GM19043 (cell line): ENCODE results near the gene TFF2.

Experiments used
- ATAC-seq: cut with Tn5 transposase; IDR thresholded peaks from one replicate; pipeline ENCODE4 v1.9.1; 2021; ENCODE audit warnings: low read depth; ENCODE audit not compliant: unreplicated experiment

The TFF2 gene

GRCh38 chr21:42367367-42368165 is 16.8 kb upstream of the TFF2 start:
- ATAC-seq, result no peak

- ATAC-seq, result no peak
These were observed 15.7 kb upstream of the TFF2 start, which contains the start of gene TFF1 for GRCh38 chr21:42366292-42367010. Gene TFF1 (minus strand): TSS chr21:42366535. CDS start chr21:42366495, 40 bp downstream.

- ATAC-seq, result no peak
These were observed 15.0 kb upstream of the TFF2 start for GRCh38 chr21:42365770-42366169.

GRCh38 chr21:42364304-42364865 is 13.6 kb upstream of the TFF2 start:
- no peak for ATAC-seq

GRCh38 chr21:42363312-42363711 is 12.5 kb upstream of the TFF2 start:
- no peak for ATAC-seq

GRCh38 chr21:42362700-42363099 is 11.9 kb upstream of the TFF2 start:
- ATAC-seq, result no peak

- ATAC-seq, result no peak
These were observed 11.4 kb upstream of the TFF2 start for GRCh38 chr21:42362198-42362597.

GRCh38 chr21:42361286-42361685 is 10.5 kb upstream of the TFF2 start:
- ATAC-seq, result no peak

GRCh38 chr21:42360317-42360716 is 9.5 kb upstream of the TFF2 start:
- ATAC-seq, result no peak

- ATAC-seq, result no peak
These were observed 8.1 kb upstream of the TFF2 start for GRCh38 chr21:42358937-42359336.

- no peak for ATAC-seq
These were observed 7.5 kb upstream of the TFF2 start for GRCh38 chr21:42358261-42358660.

- no peak for ATAC-seq
These were observed 6.5 kb upstream of the TFF2 start for GRCh38 chr21:42357307-42357706.

- no peak for ATAC-seq
These were observed 5.9 kb upstream of the TFF2 start for GRCh38 chr21:42356650-42357049.

- ATAC-seq, result no peak
These were observed 5.3 kb upstream of the TFF2 start for GRCh38 chr21:42356046-42356445.

- no peak for ATAC-seq
These were observed 2.8 kb upstream of the TFF2 start for GRCh38 chr21:42353623-42354022.

GRCh38 chr21:42352441-42353095 is 1.8 kb upstream of the TFF2 start:
- ATAC-seq, result no peak

GRCh38 chr21:42351626-42352440 is 1.0 kb upstream of the TFF2 start:
- no peak for ATAC-seq

GRCh38 chr21:42350318-42350910 is 380 bp downstream of the TFF2 start:
- no peak for ATAC-seq

GRCh38 chr21:42349420-42350317 is 1.1 kb downstream of the TFF2 start:
- ATAC-seq, result no peak
